GM23338 (cell line): ENCODE results near the gene MPHOSPH8. TPM values are rescaled to one million over a fixed set of nuclear protein-coding genes. Genes with fewer than 3 reads are reported as not detected.
"Not testable (repeated sequence)": the region's sequence is repeated elsewhere in the genome, so short reads cannot be mapped to it uniquely, and the experiment has no call there.

Experiments used
- ATAC-seq: fragments of 200-7000 bp; cut with Tn5 transposase; 3 replicates; pipeline ENCODE4 v1.9.1; 2020
- DNase-seq: peaks from one replicate; pipeline ENCODE4 v3.0.0-alpha.2; 2015; ENCODE audit warnings: low spot score
- H2AFZ ChIP-seq: fragments of 200-600 bp; sonication (generic); 2 replicates; pipeline ENCODE4 v1.8.0; 2016; ENCODE audit warnings: antibody characterized with exemption, mild to moderate bottlenecking, moderate library complexity
- H3F3A ChIP-seq: fragments of 200-600 bp; sonication (generic); replicated peaks from 2 replicates; pipeline ENCODE4 v1.8.0; 2017; ENCODE audit warnings: antibody characterized with exemption, mixed run types, low read depth
- H3K27ac ChIP-seq: fragments of 200-600 bp; sonication (generic); 2 replicates; pipeline ENCODE4 v1.6.1; 2016; ENCODE audit warnings: low read depth
- H3K27me3 ChIP-seq: fragments of 200-600 bp; sonication (generic); 2 replicates; pipeline ENCODE4 v1.8.0; 2016; ENCODE audit warnings: mild to moderate bottlenecking, mixed run types, moderate library complexity; ENCODE audit not compliant: insufficient read depth
- H3K36me3 ChIP-seq: fragments of 200-600 bp; sonication (generic); 2 replicates; pipeline ENCODE4 v1.8.0; 2016; ENCODE audit warnings: mild to moderate bottlenecking; ENCODE audit not compliant: insufficient read depth
- H3K4me1 ChIP-seq: fragments of 200-600 bp; sonication (generic); 2 replicates; pipeline ENCODE4 v1.8.0; 2016; ENCODE audit warnings: mild to moderate bottlenecking, moderate library complexity; ENCODE audit not compliant: insufficient read depth
- H3K4me2 ChIP-seq: fragments of 200-600 bp; sonication (generic); 2 replicates; pipeline ENCODE4 v1.7.1; 2017; ENCODE audit warnings: mixed run types
- H3K4me3 ChIP-seq: fragments of 200-600 bp; sonication (generic); 2 replicates; pipeline ENCODE4 v1.6.1; 2016; ENCODE audit warnings: mixed run types
- H3K79me2 ChIP-seq: fragments of 200-600 bp; sonication (generic); replicated peaks from 2 replicates; pipeline ENCODE4 v1.8.0; 2017; ENCODE audit warnings: mild to moderate bottlenecking; ENCODE audit not compliant: insufficient read depth
- H3K9me2 ChIP-seq: fragments of 200-600 bp; sonication (generic); 2 replicates; pipeline ENCODE4 v1.8.0; 2017; ENCODE audit not compliant: insufficient read depth
- H4K20me1 ChIP-seq: fragments of 200-600 bp; sonication (generic); replicated peaks from 2 replicates; pipeline ENCODE4 v1.8.0; 2017; ENCODE audit warnings: mild to moderate bottlenecking; ENCODE audit not compliant: insufficient read depth
- H3K27ac Mint-ChIP-seq: 2 replicates; pipeline ENCODE4 v1.8.0; 2020; ENCODE audit warnings: inconsistent platforms, mild to moderate bottlenecking, moderate library complexity, mixed read lengths
- H3K27me3 Mint-ChIP-seq: 3 replicates; pipeline ENCODE4 v1.8.0; 2022; ENCODE audit warnings: low read depth, mild to moderate bottlenecking, moderate library complexity, mixed read lengths, inconsistent platforms; ENCODE audit not compliant: insufficient read depth, poor library complexity
- H3K36me3 Mint-ChIP-seq: 3 replicates; pipeline ENCODE4 v1.8.0; 2021; ENCODE audit warnings: low read depth, mild to moderate bottlenecking, inconsistent platforms, moderate library complexity, mixed read lengths
- H3K4me1 Mint-ChIP-seq: 3 replicates; pipeline ENCODE4 v1.8.0; 2020; ENCODE audit warnings: mild to moderate bottlenecking, inconsistent platforms, mixed read lengths
- H3K4me3 Mint-ChIP-seq: 3 replicates; pipeline ENCODE4 v1.8.0; 2021; ENCODE audit warnings: moderate library complexity, mild to moderate bottlenecking, inconsistent platforms, mixed read lengths
- H3K9me3 Mint-ChIP-seq: 3 replicates; pipeline ENCODE4 v1.8.0; 2020; ENCODE audit warnings: moderate library complexity, mild to moderate bottlenecking, inconsistent platforms, mixed read lengths
- polyA plus RNA-seq: library from polyadenylated mRNA; unstranded; fragments of >200 nt; fragmentation: Nextera tagmentation; extraction: Ambion mirVana; gene quantifications from 2 replicates; pipeline ENCODE4 v1.2.1, GENCODE V29; 2016
- total RNA-seq: library from RNA; depleted of rRNA; stranded (reverse); fragments of >200 nt; shearing (Covaris generic); gene quantifications from 2 replicates; pipeline ENCODE4 v1.2.3, GENCODE V29; 2014

MPHOSPH8 gene
- total and polyA plus RNA-seq, 2 experiments from 2014 or later, result 15.6 to 31.9 TPM

GRCh38 chr13:19700963-19701362, 67.5 kb downstream of the MPHOSPH8 start:
- H3K4me1 Mint-ChIP-seq, result peaks cover 40% of the 10 kb centered on the region
- not testable (repeated sequence) for H3K36me3 ChIP-seq, H3K27me3 ChIP-seq, H2AFZ ChIP-seq, H3K27me3 Mint-ChIP-seq, H3K36me3 Mint-ChIP-seq, H3K9me3 Mint-ChIP-seq, H3K4me2 ChIP-seq, H3K4me3 ChIP-seq, DNase-seq, H3K27ac Mint-ChIP-seq, H4K20me1 ChIP-seq, H3K9me2 ChIP-seq, H3K4me3 Mint-ChIP-seq, ATAC-seq, H3F3A ChIP-seq, H3K27ac ChIP-seq
- Histone ChIP-seq H3K4me1 (peaks cover 21% of the 10 kb centered on the region), H3K79me2 (peaks cover 27% of the 10 kb centered on the region)

GRCh38 chr13:19701619-19702018, 68.2 kb downstream of the MPHOSPH8 start:
- not testable (repeated sequence) for H3K4me3 Mint-ChIP-seq, H3K27ac ChIP-seq, H3K27ac Mint-ChIP-seq, H3K4me3 ChIP-seq, H3K27me3 Mint-ChIP-seq, H3K9me3 Mint-ChIP-seq, H3K27me3 ChIP-seq, H3F3A ChIP-seq, H3K36me3 Mint-ChIP-seq, ATAC-seq, H4K20me1 ChIP-seq, H3K36me3 ChIP-seq, H3K9me2 ChIP-seq, DNase-seq, H2AFZ ChIP-seq, H3K4me2 ChIP-seq
- Histone ChIP-seq H3K79me2 (peaks cover 30% of the 10 kb centered on the region), H3K4me1 (peaks cover 19% of the 10 kb centered on the region)
- H3K4me1 Mint-ChIP-seq, result peaks cover 33% of the 10 kb centered on the region

GRCh38 chr13:19704256-19704655, 70.8 kb downstream of the MPHOSPH8 start:
- not testable (repeated sequence) for H4K20me1 ChIP-seq, H3K27me3 Mint-ChIP-seq

GRCh38 chr13:19709039-19709438, 75.6 kb downstream of the MPHOSPH8 start:
- H3K27me3 ChIP-seq, H3K27ac Mint-ChIP-seq, H3K9me3 Mint-ChIP-seq, H2AFZ ChIP-seq, H3K4me1 Mint-ChIP-seq, H3K36me3 Mint-ChIP-seq, DNase-seq, H3K36me3 ChIP-seq, H3K4me3 ChIP-seq, H4K20me1 ChIP-seq, ATAC-seq, H3K4me2 ChIP-seq, H3K4me3 Mint-ChIP-seq, H3K27me3 Mint-ChIP-seq, H3F3A ChIP-seq, H3K27ac ChIP-seq, H3K9me2 ChIP-seq: not testable (repeated sequence)
- peaks cover 12% of the 10 kb centered on the region for H3K4me1 ChIP-seq
- peaks cover 27% of the 10 kb centered on the region for H3K79me2 ChIP-seq

More at GRCh38 chr13:19704256-19704655, 70.8 kb downstream of the MPHOSPH8 start:
- H3K9me2 ChIP-seq, H3K36me3 ChIP-seq, H3K27me3 ChIP-seq, H3K9me3 Mint-ChIP-seq, ATAC-seq, H3K36me3 Mint-ChIP-seq, H3F3A ChIP-seq, H3K27ac ChIP-seq, H3K4me3 Mint-ChIP-seq, DNase-seq, H2AFZ ChIP-seq, H3K4me2 ChIP-seq, H3K27ac Mint-ChIP-seq, H3K4me3 ChIP-seq: not testable (repeated sequence)
- H3K4me1 Mint-ChIP-seq, result peaks cover 19% of the 10 kb centered on the region; the same call in 2 of the 3 replicates
- Histone ChIP-seq H3K4me1 (peaks cover 12% of the 10 kb centered on the region), H3K79me2 (peaks cover 41% of the 10 kb centered on the region)

- H3K36me3 ChIP-seq, H3K27me3 ChIP-seq, H2AFZ ChIP-seq, H3K4me3 ChIP-seq, ATAC-seq, H3K4me3 Mint-ChIP-seq, H3K9me3 Mint-ChIP-seq, H3K27me3 Mint-ChIP-seq, H3F3A ChIP-seq, H3K36me3 Mint-ChIP-seq, DNase-seq, H4K20me1 ChIP-seq, H3K4me1 Mint-ChIP-seq, H3K4me2 ChIP-seq, H3K9me2 ChIP-seq, H3K27ac Mint-ChIP-seq, H3K27ac ChIP-seq: not testable (repeated sequence)
- H3K79me2 ChIP-seq, result peaks cover 34% of the 10 kb centered on the region
- peaks cover 12% of the 10 kb centered on the region; the same call in 1 of the 2 replicates for H3K4me1 ChIP-seq
These were observed 76.3 kb downstream of the MPHOSPH8 start for GRCh38 chr13:19709782-19710181.
